GM23338 (cell line): Measurements from ENCODE around the gene BICC1. TPM values are rescaled to one million over a fixed set of nuclear protein-coding genes. Genes with fewer than 3 reads are reported as not detected.

Experiments used
- ATAC-seq: fragments of 200-7000 bp; cut with Tn5 transposase; 3 replicates; pipeline ENCODE4 v1.9.1; 2020
- DNase-seq: peaks from one replicate; pipeline ENCODE4 v3.0.0-alpha.2; 2015; ENCODE audit warnings: low spot score
- H2AFZ ChIP-seq: fragments of 200-600 bp; sonication (generic); 2 replicates; pipeline ENCODE4 v1.8.0; 2016; ENCODE audit warnings: antibody characterized with exemption, mild to moderate bottlenecking, moderate library complexity
- H3F3A ChIP-seq: fragments of 200-600 bp; sonication (generic); replicated peaks from 2 replicates; pipeline ENCODE4 v1.8.0; 2017; ENCODE audit warnings: antibody characterized with exemption, mixed run types, low read depth
- H3K27ac ChIP-seq: fragments of 200-600 bp; sonication (generic); 2 replicates; pipeline ENCODE4 v1.6.1; 2016; ENCODE audit warnings: low read depth
- H3K27me3 ChIP-seq: fragments of 200-600 bp; sonication (generic); 2 replicates; pipeline ENCODE4 v1.8.0; 2016; ENCODE audit warnings: mild to moderate bottlenecking, mixed run types, moderate library complexity; ENCODE audit not compliant: insufficient read depth
- H3K36me3 ChIP-seq: fragments of 200-600 bp; sonication (generic); 2 replicates; pipeline ENCODE4 v1.8.0; 2016; ENCODE audit warnings: mild to moderate bottlenecking; ENCODE audit not compliant: insufficient read depth
- H3K4me1 ChIP-seq: fragments of 200-600 bp; sonication (generic); 2 replicates; pipeline ENCODE4 v1.8.0; 2016; ENCODE audit warnings: mild to moderate bottlenecking, moderate library complexity; ENCODE audit not compliant: insufficient read depth
- H3K4me2 ChIP-seq: fragments of 200-600 bp; sonication (generic); 2 replicates; pipeline ENCODE4 v1.7.1; 2017; ENCODE audit warnings: mixed run types
- H3K4me3 ChIP-seq: fragments of 200-600 bp; sonication (generic); 2 replicates; pipeline ENCODE4 v1.6.1; 2016; ENCODE audit warnings: mixed run types
- H3K79me2 ChIP-seq: fragments of 200-600 bp; sonication (generic); replicated peaks from 2 replicates; pipeline ENCODE4 v1.8.0; 2017; ENCODE audit warnings: mild to moderate bottlenecking; ENCODE audit not compliant: insufficient read depth
- H3K9me2 ChIP-seq: fragments of 200-600 bp; sonication (generic); 2 replicates; pipeline ENCODE4 v1.8.0; 2017; ENCODE audit not compliant: insufficient read depth
- H4K20me1 ChIP-seq: fragments of 200-600 bp; sonication (generic); replicated peaks from 2 replicates; pipeline ENCODE4 v1.8.0; 2017; ENCODE audit warnings: mild to moderate bottlenecking; ENCODE audit not compliant: insufficient read depth
- H3K27ac Mint-ChIP-seq: 2 replicates; pipeline ENCODE4 v1.8.0; 2020; ENCODE audit warnings: inconsistent platforms, mild to moderate bottlenecking, moderate library complexity, mixed read lengths
- H3K27me3 Mint-ChIP-seq: 3 replicates; pipeline ENCODE4 v1.8.0; 2022; ENCODE audit warnings: low read depth, mild to moderate bottlenecking, moderate library complexity, mixed read lengths, inconsistent platforms; ENCODE audit not compliant: insufficient read depth, poor library complexity
- H3K36me3 Mint-ChIP-seq: 3 replicates; pipeline ENCODE4 v1.8.0; 2021; ENCODE audit warnings: low read depth, mild to moderate bottlenecking, inconsistent platforms, moderate library complexity, mixed read lengths
- H3K4me1 Mint-ChIP-seq: 3 replicates; pipeline ENCODE4 v1.8.0; 2020; ENCODE audit warnings: mild to moderate bottlenecking, inconsistent platforms, mixed read lengths
- H3K4me3 Mint-ChIP-seq: 3 replicates; pipeline ENCODE4 v1.8.0; 2021; ENCODE audit warnings: moderate library complexity, mild to moderate bottlenecking, inconsistent platforms, mixed read lengths
- H3K9me3 Mint-ChIP-seq: 3 replicates; pipeline ENCODE4 v1.8.0; 2020; ENCODE audit warnings: moderate library complexity, mild to moderate bottlenecking, inconsistent platforms, mixed read lengths
- CREB1 ChIP-seq: fragments of 250-450 bp; sonication (Bioruptor Pico); IDR thresholded peaks from 2 replicates; pipeline ENCODE4 v1.5.0; 2020; ENCODE audit warnings: low read depth, mild to moderate bottlenecking, moderate library complexity
- EZH2 ChIP-seq: fragments of 200-600 bp; sonication (generic); IDR thresholded peaks from one replicate; pipeline ENCODE4 v1.8.0; 2017; ENCODE audit warnings: antibody characterized with exemption, mild to moderate bottlenecking, low read depth; ENCODE audit not compliant: unreplicated experiment
- EZH2phosphoT487 ChIP-seq: fragments of 200-600 bp; sonication (generic); IDR thresholded peaks from one replicate; pipeline ENCODE4 v1.8.1; 2018; ENCODE audit warnings: antibody characterized with exemption; ENCODE audit not compliant: unreplicated experiment
- JUNB ChIP-seq: IDR thresholded peaks from one replicate; pipeline ENCODE4 v1.6.1; 2016; ENCODE audit warnings: antibody characterized with exemption; ENCODE audit not compliant: unreplicated experiment
- NANOG ChIP-seq: IDR thresholded peaks from 2 replicates; pipeline ENCODE4 v1.6.1; 2016; ENCODE audit warnings: antibody characterized with exemption, borderline replicate concordance
- POLR2AphosphoS5 ChIP-seq: IDR thresholded peaks from 2 replicates; pipeline ENCODE4 v1.6.1; 2016; ENCODE audit warnings: antibody characterized with exemption, low read depth
- STAT1 ChIP-seq: IDR thresholded peaks from one replicate; pipeline ENCODE4 v1.6.1; 2016; ENCODE audit warnings: antibody characterized with exemption; ENCODE audit not compliant: unreplicated experiment
- ZNF114 ChIP-seq: fragments of 250-450 bp; sonication (Bioruptor Pico); IDR thresholded peaks from 2 replicates; pipeline ENCODE4 v1.5.0; 2020; ENCODE audit warnings: mild to moderate bottlenecking, moderate library complexity
- ZNF331 ChIP-seq: fragments of 250-450 bp; sonication (Bioruptor Pico); IDR thresholded peaks from 2 replicates; pipeline ENCODE4 v1.5.0; 2020; ENCODE audit warnings: low read depth, mild to moderate bottlenecking, moderate library complexity
- polyA plus RNA-seq: library from polyadenylated mRNA; unstranded; fragments of >200 nt; fragmentation: Nextera tagmentation; extraction: Ambion mirVana; gene quantifications from 2 replicates; pipeline ENCODE4 v1.2.1, GENCODE V29; 2016
- total RNA-seq: library from RNA; depleted of rRNA; stranded (reverse); fragments of >200 nt; shearing (Covaris generic); gene quantifications from 2 replicates; pipeline ENCODE4 v1.2.3, GENCODE V29; 2014
- TF ChIP-seq, protein P1 (sequence below), 2 experiments: fragments of 200-600 bp in 1 of 2; sonication (generic) in 1 of 2; conservative IDR thresholded peaks; 2 replicates each; pipeline versions ENCODE4 v1.5.1 to v1.6.1; 2016 to 2017; ENCODE audit warnings: antibody characterized with exemption in 2 of 2, low read depth in 2 of 2, mild to moderate bottlenecking in 2 of 2, moderate library complexity in 1 of 2
- TF ChIP-seq, protein P2 (sequence below): IDR thresholded peaks from 2 replicates; pipeline ENCODE4 v1.6.1; 2016; ENCODE audit warnings: antibody characterized with exemption
- TF ChIP-seq, protein P3 (sequence below): fragments of 250-450 bp; sonication (Bioruptor Pico); IDR thresholded peaks from 2 replicates; pipeline ENCODE4 v1.5.0; 2020; ENCODE audit warnings: mild to moderate bottlenecking, moderate library complexity
- TF ChIP-seq, protein P4 (sequence below): IDR thresholded peaks from one replicate; pipeline ENCODE4 v1.6.1; 2018; ENCODE audit warnings: antibody characterized with exemption; ENCODE audit not compliant: unreplicated experiment

BICC1 gene
- total and polyA plus RNA-seq, 2 experiments from 2014 or later: 1.3 to 2.2 TPM

DNA sequence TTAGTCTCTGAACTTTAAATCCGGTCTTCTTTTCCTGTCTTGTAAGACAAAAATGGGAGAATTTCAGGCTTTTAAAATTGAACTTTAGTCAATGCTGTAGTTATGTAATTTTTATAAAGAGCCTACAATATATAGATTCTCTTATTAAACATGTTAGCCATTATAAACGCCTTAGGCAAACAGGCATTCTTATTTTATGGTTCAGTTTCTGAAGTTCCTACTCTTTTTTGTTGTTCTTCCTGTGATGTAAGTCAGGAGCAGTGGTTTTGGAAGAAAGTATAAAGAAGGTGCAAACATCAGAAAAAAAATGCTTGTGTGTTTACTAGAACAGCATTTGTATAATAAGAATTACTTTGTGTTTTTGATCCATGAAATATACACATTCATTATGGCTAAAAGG lies 41.6 kb downstream of the BICC1 start:
- H3K27me3 ChIP-seq: no peaks in the 10 kb centered on the region
- H3K9me3 Mint-ChIP-seq: peaks cover 16% of the 10 kb centered on the region; the same call in 2 of the 3 replicates
- no peaks in the 10 kb centered on the region for H3K36me3 ChIP-seq
- H3K36me3 Mint-ChIP-seq: peaks cover 3% of the 10 kb centered on the region; the same call in 1 of the 3 replicates
- no peak for DNase-seq
- no peaks in the 10 kb centered on the region for H3K79me2 ChIP-seq
- no peak for TF ChIP-seq EZH2
- TF ChIP-seq EZH2phosphoT487: no peak
- TF ChIP-seq NANOG: no peak
- no peak for TF ChIP-seq CREB1 (CRISPR knock-in tag)
- no peak for TF ChIP-seq STAT1
- TF ChIP-seq, protein P1, sequence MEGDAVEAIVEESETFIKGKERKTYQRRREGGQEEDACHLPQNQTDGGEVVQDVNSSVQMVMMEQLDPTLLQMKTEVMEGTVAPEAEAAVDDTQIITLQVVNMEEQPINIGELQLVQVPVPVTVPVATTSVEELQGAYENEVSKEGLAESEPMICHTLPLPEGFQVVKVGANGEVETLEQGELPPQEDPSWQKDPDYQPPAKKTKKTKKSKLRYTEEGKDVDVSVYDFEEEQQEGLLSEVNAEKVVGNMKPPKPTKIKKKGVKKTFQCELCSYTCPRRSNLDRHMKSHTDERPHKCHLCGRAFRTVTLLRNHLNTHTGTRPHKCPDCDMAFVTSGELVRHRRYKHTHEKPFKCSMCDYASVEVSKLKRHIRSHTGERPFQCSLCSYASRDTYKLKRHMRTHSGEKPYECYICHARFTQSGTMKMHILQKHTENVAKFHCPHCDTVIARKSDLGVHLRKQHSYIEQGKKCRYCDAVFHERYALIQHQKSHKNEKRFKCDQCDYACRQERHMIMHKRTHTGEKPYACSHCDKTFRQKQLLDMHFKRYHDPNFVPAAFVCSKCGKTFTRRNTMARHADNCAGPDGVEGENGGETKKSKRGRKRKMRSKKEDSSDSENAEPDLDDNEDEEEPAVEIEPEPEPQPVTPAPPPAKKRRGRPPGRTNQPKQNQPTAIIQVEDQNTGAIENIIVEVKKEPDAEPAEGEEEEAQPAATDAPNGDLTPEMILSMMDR (conservative IDR thresholded peaks at IDR 0.05; ENCODE audit: low read depth in 2 of 2): no peak
- TF ChIP-seq, protein P2, sequence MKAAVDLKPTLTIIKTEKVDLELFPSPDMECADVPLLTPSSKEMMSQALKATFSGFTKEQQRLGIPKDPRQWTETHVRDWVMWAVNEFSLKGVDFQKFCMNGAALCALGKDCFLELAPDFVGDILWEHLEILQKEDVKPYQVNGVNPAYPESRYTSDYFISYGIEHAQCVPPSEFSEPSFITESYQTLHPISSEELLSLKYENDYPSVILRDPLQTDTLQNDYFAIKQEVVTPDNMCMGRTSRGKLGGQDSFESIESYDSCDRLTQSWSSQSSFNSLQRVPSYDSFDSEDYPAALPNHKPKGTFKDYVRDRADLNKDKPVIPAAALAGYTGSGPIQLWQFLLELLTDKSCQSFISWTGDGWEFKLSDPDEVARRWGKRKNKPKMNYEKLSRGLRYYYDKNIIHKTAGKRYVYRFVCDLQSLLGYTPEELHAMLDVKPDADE: no peak
- TF ChIP-seq, protein P3, sequence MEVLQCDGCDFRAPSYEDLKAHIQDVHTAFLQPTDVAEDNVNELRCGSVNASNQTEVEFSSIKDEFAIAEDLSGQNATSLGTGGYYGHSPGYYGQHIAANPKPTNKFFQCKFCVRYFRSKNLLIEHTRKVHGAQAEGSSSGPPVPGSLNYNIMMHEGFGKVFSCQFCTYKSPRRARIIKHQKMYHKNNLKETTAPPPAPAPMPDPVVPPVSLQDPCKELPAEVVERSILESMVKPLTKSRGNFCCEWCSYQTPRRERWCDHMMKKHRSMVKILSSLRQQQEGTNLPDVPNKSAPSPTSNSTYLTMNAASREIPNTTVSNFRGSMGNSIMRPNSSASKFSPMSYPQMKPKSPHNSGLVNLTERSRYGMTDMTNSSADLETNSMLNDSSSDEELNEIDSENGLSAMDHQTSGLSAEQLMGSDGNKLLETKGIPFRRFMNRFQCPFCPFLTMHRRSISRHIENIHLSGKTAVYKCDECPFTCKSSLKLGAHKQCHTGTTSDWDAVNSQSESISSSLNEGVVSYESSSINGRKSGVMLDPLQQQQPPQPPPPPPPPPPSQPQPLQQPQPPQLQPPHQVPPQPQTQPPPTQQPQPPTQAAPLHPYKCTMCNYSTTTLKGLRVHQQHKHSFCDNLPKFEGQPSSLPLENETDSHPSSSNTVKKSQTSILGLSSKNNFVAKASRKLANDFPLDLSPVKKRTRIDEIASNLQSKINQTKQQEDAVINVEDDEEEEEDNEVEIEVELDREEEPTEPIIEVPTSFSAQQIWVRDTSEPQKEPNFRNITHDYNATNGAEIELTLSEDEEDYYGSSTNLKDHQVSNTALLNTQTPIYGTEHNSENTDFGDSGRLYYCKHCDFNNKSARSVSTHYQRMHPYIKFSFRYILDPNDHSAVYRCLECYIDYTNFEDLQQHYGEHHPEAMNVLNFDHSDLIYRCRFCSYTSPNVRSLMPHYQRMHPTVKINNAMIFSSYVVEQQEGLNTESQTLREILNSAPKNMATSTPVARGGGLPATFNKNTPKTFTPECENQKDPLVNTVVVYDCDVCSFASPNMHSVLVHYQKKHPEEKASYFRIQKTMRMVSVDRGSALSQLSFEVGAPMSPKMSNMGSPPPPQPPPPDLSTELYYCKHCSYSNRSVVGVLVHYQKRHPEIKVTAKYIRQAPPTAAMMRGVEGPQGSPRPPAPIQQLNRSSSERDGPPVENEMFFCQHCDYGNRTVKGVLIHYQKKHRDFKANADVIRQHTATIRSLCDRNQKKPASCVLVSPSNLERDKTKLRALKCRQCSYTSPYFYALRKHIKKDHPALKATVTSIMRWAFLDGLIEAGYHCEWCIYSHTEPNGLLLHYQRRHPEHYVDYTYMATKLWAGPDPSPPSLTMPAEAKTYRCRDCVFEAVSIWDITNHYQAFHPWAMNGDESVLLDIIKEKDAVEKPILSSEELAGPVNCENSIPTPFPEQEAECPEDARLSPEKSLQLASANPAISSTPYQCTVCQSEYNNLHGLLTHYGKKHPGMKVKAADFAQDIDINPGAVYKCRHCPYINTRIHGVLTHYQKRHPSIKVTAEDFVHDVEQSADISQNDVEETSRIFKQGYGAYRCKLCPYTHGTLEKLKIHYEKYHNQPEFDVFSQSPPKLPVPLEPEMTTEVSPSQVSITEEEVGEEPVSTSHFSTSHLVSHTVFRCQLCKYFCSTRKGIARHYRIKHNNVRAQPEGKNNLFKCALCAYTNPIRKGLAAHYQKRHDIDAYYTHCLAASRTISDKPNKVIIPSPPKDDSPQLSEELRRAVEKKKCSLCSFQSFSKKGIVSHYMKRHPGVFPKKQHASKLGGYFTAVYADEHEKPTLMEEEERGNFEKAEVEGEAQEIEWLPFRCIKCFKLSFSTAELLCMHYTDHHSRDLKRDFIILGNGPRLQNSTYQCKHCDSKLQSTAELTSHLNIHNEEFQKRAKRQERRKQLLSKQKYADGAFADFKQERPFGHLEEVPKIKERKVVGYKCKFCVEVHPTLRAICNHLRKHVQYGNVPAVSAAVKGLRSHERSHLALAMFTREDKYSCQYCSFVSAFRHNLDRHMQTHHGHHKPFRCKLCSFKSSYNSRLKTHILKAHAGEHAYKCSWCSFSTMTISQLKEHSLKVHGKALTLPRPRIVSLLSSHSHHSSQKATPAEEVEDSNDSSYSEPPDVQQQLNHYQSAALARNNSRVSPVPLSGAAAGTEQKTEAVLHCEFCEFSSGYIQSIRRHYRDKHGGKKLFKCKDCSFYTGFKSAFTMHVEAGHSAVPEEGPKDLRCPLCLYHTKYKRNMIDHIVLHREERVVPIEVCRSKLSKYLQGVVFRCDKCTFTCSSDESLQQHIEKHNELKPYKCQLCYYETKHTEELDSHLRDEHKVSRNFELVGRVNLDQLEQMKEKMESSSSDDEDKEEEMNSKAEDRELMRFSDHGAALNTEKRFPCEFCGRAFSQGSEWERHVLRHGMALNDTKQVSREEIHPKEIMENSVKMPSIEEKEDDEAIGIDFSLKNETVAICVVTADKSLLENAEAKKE (CRISPR knock-in tag): no peak
- no peak for TF ChIP-seq JUNB
- TF ChIP-seq ZNF331 (CRISPR knock-in tag): no peak
- no peak for TF ChIP-seq ZNF114 (CRISPR knock-in tag)
- TF ChIP-seq, protein P4, sequence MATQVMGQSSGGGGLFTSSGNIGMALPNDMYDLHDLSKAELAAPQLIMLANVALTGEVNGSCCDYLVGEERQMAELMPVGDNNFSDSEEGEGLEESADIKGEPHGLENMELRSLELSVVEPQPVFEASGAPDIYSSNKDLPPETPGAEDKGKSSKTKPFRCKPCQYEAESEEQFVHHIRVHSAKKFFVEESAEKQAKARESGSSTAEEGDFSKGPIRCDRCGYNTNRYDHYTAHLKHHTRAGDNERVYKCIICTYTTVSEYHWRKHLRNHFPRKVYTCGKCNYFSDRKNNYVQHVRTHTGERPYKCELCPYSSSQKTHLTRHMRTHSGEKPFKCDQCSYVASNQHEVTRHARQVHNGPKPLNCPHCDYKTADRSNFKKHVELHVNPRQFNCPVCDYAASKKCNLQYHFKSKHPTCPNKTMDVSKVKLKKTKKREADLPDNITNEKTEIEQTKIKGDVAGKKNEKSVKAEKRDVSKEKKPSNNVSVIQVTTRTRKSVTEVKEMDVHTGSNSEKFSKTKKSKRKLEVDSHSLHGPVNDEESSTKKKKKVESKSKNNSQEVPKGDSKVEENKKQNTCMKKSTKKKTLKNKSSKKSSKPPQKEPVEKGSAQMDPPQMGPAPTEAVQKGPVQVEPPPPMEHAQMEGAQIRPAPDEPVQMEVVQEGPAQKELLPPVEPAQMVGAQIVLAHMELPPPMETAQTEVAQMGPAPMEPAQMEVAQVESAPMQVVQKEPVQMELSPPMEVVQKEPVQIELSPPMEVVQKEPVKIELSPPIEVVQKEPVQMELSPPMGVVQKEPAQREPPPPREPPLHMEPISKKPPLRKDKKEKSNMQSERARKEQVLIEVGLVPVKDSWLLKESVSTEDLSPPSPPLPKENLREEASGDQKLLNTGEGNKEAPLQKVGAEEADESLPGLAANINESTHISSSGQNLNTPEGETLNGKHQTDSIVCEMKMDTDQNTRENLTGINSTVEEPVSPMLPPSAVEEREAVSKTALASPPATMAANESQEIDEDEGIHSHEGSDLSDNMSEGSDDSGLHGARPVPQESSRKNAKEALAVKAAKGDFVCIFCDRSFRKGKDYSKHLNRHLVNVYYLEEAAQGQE: no peak
- no peak for TF ChIP-seq POLR2AphosphoS5
- H3K27me3 Mint-ChIP-seq: no peaks in the 10 kb centered on the region
- H3K4me2 ChIP-seq: no peak overlapping the region
- no peaks in the 10 kb centered on the region for H4K20me1 ChIP-seq
- no peaks in the 10 kb centered on the region for H3K9me2 ChIP-seq
- H3K4me1 Mint-ChIP-seq: no peaks in the 10 kb centered on the region
- no peak overlapping the region for H3K27ac Mint-ChIP-seq
- no peak overlapping the region for H3K4me3 ChIP-seq
- H3K4me1 ChIP-seq: no peaks in the 10 kb centered on the region
- ATAC-seq: no peak
- H3K4me3 Mint-ChIP-seq: no peak overlapping the region
- no peak overlapping the region for H2AFZ ChIP-seq
- H3K27ac ChIP-seq: no peak overlapping the region
- no peaks in the 10 kb centered on the region for H3F3A ChIP-seq
